Ishikawa (cell line): Measurements from ENCODE around the gene TMEM38B.

Experiments
- CEBPB ChIP-seq: IDR thresholded peaks from 2 replicates; pipeline ENCODE4 v1.6.1; 2012
- CREB1 ChIP-seq: IDR thresholded peaks from 2 replicates; pipeline ENCODE4 v1.6.1; 2012; ENCODE audit warnings: low read depth
- EGR1 ChIP-seq: IDR thresholded peaks from 2 replicates; pipeline ENCODE4 v1.6.1; 2012
- EP300 ChIP-seq: IDR thresholded peaks from 2 replicates; pipeline ENCODE4 v1.6.1; 2012; ENCODE audit warnings: borderline replicate concordance
- FOXM1 ChIP-seq: IDR thresholded peaks from 2 replicates; pipeline ENCODE4 v1.6.1; 2012; ENCODE audit warnings: low read depth, borderline replicate concordance
- MAX ChIP-seq: IDR thresholded peaks from 2 replicates; pipeline ENCODE4 v1.6.1; 2012
- RAD21 ChIP-seq: IDR thresholded peaks from 2 replicates; pipeline ENCODE4 v1.6.1; 2012; ENCODE audit warnings: low read depth
- REST ChIP-seq: IDR thresholded peaks from 2 replicates; pipeline ENCODE4 v1.6.1; 2012; ENCODE audit warnings: low read depth, mild to moderate bottlenecking
- TAF1 ChIP-seq: IDR thresholded peaks from 2 replicates; pipeline ENCODE4 v1.6.1; 2012; ENCODE audit warnings: low read depth, mild to moderate bottlenecking
- TCF12 ChIP-seq: IDR thresholded peaks from 2 replicates; pipeline ENCODE4 v1.6.1; 2012; ENCODE audit warnings: low read depth
- TEAD4 ChIP-seq: IDR thresholded peaks from 2 replicates; pipeline ENCODE4 v1.6.1; 2012
- USF1 ChIP-seq: IDR thresholded peaks from 2 replicates; pipeline ENCODE4 v1.6.1; 2012
- YY1 ChIP-seq: IDR thresholded peaks from 2 replicates; pipeline ENCODE4 v1.6.1; 2012; ENCODE audit warnings: low read depth
- ZBTB7A ChIP-seq: IDR thresholded peaks from 2 replicates; pipeline ENCODE4 v1.6.1; 2012; ENCODE audit warnings: low read depth

The TMEM38B gene

GRCh38 chr9:105816202-105816744 is 121.9 kb downstream of the TMEM38B start:
- TF ChIP-seq MAX, result no peak
- TF ChIP-seq TAF1, result no peak
- TF ChIP-seq YY1, result no peak
- TF ChIP-seq CEBPB, result no peak
- TF ChIP-seq USF1, result no peak
- TF ChIP-seq EP300, result no peak
- no peak for TF ChIP-seq FOXM1
- no peak for TF ChIP-seq ZBTB7A
- no peak for TF ChIP-seq TCF12

- no peak for TF ChIP-seq ZBTB7A
- TF ChIP-seq MAX, result no peak
- no peak for TF ChIP-seq RAD21
These were observed 122.6 kb downstream of the TMEM38B start for GRCh38 chr9:105816981-105817380.

- TF ChIP-seq YY1, result no peak
- no peak for TF ChIP-seq REST
These were observed 124.6 kb downstream of the TMEM38B start for GRCh38 chr9:105818903-105819302.

- TF ChIP-seq YY1 (no peak), TEAD4 (no peak), CEBPB (no peak), CREB1 (no peak), USF1 (no peak), EGR1 (no peak), REST (no peak), TAF1 (no peak), FOXM1 (no peak)
These were observed 128.5 kb downstream of the TMEM38B start for GRCh38 chr9:105822814-105823213.
